Stimulated activated CD8-positive, alpha-beta memory T cell treated with anti-CD3 and anti-CD28 coated beads, Interleukin-12 subunit alpha, Interleukin-12 subunit beta, amount 100 ng/mL, for 24 hours (primary cell): ENCODE results near the gene CENPX.
"Not testable (repeated sequence)": the region's sequence is repeated elsewhere in the genome, so short reads cannot be mapped to it uniquely, and the experiment has no call there.

Experiments used
- DNase-seq: peaks from one replicate; pipeline ENCODE4 v3.0.0-alpha.2; 2020; ENCODE audit errors: extremely low read depth

Gene CENPX

GRCh38 chr17:82039695-82040299, 17.1 kb upstream of the CENPX start:
- no peak for DNase-seq

DNA sequence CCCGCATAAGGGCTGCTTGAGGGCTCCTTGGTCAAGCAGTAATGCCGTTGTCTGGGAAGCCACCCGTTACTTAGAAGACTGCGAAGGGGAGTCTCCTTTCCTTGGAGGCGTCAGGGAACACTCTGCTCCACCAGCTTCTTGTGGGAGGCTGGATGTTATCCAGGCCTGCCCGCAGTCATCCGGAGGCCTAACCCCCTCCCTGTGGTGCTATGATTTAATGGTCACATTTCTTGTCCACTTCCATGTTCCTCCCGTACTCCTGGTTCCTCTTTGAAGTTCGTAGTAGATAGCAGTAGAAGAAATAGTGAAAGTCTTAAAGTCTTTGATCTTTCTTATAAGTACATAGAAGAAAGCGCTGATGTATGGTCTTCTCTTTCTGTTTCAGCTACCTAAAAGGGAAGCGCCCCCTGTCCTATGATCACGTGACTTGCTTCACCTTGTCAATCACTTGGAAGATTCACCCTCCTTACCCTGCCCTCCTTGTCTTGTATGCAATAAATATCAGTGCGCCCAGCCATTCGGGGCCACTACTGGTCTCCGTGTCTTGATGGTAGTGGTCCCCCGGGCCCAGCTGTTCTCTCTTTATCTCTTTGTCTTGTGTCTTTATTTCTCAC, 16.2 kb upstream of the CENPX start:
- DNase-seq: not testable (repeated sequence)

DNA sequence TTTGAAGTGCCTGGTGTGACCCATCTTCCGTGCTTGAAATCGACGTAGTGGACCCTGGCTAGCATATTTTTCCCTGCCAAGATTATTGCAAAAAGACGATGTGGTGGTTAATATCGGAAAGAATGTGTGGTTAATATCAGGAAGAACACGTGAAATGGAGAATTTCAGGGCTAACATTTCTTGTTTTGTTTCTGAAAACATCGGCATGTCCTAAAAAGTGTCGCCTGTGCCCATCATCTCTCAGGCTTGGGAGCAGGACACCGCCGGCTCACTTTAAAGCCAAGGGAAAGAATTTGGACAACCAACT, 15.2 kb upstream of the CENPX start:
- no peak for DNase-seq

DNA sequence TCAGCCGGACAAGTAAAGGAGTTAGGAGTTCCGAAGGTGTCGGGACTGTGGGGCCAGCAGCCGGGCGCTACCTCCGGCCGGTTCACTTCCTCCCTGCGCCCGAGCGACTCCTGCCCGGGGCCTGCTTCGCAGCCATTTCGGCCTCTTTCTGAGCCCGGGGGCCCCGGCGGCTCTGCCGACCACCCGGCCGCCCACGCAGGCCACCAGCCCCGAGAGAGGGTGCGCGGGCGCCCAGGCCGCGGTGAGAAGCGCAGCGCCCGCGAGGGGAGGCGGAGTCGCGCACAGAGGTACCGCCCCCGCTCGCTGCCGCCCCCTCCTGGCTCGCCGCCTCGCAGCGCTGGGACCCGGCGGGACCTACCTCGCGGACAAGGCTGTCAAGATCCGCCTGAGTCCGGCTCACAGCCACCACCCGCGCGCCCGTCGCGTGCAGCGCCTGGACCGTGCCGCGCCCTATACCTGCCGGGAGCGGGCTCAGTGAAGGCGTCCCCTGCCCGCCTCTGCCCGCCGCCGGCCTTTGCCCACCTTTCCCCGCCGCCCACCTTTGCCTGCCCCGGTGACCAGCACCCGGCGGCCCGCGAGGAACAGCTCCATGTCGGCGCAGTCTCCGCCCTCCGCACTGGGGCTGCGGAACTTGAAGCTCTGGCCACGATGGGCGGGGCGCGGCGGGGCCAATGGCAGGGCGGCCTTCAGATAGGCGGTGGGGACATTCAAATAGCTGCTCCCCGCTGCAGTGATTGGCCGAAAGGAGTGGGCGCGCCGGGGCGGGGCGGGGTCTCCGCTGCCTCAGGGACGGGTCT, 14.6 kb upstream of the CENPX start, which contains the start of gene DCXR:
DCXR (minus strand) TSS at position 606 of the 797 bp plus-strand sequence; CDS start at position 591, 15 bp downstream.
- DNase-seq: peak; percentile 94

- DNase-seq: no peak
These were observed 14.0 kb upstream of the CENPX start for GRCh38 chr17:82036634-82037091.

- no peak for DNase-seq
These were observed 13.4 kb upstream of the CENPX start for GRCh38 chr17:82035956-82036633.

GRCh38 chr17:82035488-82035887, 12.8 kb upstream of the CENPX start:
- DNase-seq: no peak

- DNase-seq: no peak
These were observed 11.8 kb upstream of the CENPX start for GRCh38 chr17:82034371-82035011.

- no peak for DNase-seq
These were observed 10.8 kb upstream of the CENPX start for GRCh38 chr17:82033359-82034085.

DNA sequence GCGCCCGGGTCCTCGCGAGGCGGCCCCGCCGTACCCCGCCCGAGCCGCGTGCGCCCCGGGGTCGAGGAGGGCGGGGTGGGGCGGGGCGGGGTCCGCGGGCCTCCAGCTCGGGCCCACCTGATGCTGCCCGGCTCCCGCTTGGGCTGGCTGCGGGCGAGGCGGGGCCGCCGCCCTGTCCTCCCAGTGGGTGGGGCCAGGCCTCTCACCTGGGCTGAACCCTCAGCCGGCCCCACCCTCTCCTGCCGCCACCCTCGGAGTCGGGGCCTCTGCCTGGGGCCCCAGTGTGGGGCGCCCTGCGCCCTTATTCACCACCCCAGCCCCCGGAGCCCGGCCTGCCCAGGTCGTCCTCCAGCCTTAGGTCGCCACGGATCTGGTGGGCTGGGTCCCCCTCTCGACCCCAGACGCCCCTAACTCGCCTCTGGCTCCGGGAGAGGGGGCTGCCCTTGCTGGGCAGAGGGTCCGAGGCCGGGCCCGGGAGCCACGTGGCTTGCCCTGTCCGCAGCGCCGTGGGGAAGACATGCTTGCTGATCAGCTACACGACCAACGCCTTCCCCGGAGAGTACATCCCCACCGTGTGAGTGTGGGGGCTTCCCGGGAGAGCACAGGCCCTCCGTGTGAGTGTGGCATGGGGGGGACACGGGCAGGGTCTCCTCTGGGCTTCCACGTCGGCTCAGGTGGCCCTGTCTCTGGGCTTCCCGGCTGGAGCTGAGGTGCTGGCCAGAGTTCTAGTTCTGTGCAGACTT, 9.4 kb upstream of the CENPX start:
- no peak for DNase-seq

DNA sequence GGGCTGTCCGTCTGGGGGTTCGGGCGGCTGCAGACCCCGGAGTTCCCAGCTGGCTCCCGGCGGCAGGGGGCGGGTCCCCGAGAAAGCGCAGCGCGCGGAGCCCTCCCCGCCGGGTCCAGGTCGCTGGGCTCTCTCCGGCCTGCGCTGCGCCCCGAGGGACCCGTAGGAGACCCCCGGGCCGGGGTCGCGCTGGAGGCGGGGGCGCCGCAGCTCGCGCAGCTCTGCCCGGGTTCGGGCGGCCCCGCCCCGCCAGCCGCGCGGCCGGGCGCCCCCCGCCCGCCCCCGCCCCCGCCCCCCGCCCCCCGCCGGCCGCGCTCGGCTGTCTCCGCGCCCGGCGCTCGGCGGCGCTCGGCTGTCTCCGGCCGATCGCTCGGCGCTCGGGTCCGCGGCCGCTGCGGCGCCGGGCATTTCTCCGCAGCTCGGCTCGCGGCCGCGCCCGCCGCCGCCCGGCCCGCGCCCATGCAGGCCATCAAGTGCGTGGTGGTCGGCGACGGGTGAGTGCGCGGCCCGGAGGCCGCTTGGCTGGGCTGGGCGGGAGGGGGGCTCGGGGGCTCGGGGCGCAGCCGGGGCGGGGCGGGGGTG, 8.7 kb upstream of the CENPX start, which contains the start of gene RAC3:
RAC3 (plus strand) TSS at position 376 of the 582 bp plus-strand sequence; CDS start at position 460, 84 bp downstream.
- no peak for DNase-seq

- DNase-seq: peak; percentile 57
These were observed 8.0 kb upstream of the CENPX start for GRCh38 chr17:82030470-82031302.

- DNase-seq: no peak
These were observed 7.4 kb upstream of the CENPX start for GRCh38 chr17:82029990-82030469.

DNA sequence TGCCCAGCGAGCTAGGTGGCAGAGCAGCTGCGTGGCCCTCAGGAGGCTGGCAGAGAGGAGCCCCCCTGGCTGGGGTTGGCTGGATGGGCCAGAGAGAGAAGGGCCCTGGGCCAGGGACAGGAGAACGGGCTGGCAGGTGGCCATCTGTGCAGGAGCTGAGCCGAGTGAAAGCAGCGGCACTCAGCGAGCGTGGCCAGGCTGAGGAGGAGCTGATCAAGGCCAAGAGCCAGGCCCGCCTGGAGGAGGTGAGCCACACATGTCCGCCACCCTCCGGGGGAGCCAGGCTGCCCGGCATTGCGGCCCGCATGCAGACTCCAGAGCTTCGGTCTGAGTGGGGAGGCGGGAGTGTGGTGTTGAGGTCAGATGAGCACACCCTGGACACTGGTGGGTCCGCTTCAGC, 6.7 kb upstream of the CENPX start:
- no peak for DNase-seq

DNA sequence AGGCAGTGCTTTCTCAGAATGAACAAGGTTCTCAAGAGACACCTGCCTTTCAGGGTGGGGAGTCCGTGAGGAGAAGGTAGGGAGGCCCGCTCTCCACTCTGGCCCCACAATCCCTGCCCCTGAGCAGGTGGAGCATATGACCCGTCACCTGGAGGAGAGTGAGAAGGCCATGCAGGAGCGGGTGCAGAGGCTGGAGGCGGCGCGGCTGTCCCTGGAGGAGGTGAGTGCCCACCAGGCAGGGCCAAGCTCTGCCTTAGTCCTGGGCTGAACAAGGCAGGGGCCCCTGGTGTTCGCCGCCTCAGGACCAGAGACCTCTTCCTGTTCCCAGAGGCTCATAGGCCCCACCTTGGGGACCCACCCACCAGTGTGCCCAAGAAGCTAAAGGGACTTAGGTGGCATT, 6.3 kb upstream of the CENPX start:
- DNase-seq: no peak

DNA sequence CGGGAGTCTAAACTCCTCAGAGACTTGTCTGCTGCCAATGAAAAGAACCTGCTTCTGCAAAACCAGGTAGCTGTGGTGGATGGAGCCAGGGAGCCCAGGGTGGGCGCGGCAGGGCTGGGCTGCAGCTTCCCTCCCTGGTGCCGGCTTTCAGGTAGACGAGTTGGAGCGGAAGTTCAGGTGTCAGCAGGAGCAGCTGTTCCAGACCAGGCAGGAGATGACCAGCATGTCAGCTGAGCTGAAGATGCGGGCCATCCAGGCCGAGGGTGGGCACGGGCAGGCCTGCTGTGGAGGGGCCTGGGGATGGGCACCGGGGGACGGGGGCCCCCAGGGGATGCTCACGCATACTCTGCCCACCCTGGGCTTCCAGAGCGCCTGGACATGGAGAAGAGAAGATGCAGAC, 5.6 kb upstream of the CENPX start:
- no peak for DNase-seq

- no peak for DNase-seq
These were observed 2.9 kb upstream of the CENPX start for GRCh38 chr17:82025401-82026107.

GRCh38 chr17:82024859-82025258, 2.2 kb upstream of the CENPX start:
- no peak for DNase-seq
